UCSD-AML1 (cell line): ENCODE results near the gene MUC21.
"Not testable (repeated sequence)": the region's sequence is repeated elsewhere in the genome, so short reads cannot be mapped to it uniquely, and the experiment has no call there.

Source experiments
- DNase-seq: peaks from one replicate; lab custom pipeline; 2025; ENCODE audit not compliant: unreplicated experiment; lab: John Stamatoyannopoulos, UW

MUC21 gene

GRCh38 chr6:30966154-30966553 is 17.4 kb upstream of the MUC21 start:
- DNase-seq = no peak

- not testable (repeated sequence) for DNase-seq
Observed at GRCh38 chr6:30969171-30969570, 14.3 kb upstream of the MUC21 start.

- DNase-seq = no peak
Observed at GRCh38 chr6:30970946-30971345, 12.6 kb upstream of the MUC21 start.

- no peak for DNase-seq
Observed at GRCh38 chr6:30972816-30973215, 10.7 kb upstream of the MUC21 start.

GRCh38 chr6:30974490-30975252 is 8.8 kb upstream of the MUC21 start:
- DNase-seq = no peak

GRCh38 chr6:30979141-30979540 is 4.4 kb upstream of the MUC21 start:
- DNase-seq = no peak

GRCh38 chr6:30979690-30980089 is 3.8 kb upstream of the MUC21 start:
- DNase-seq = no peak

GRCh38 chr6:30981942-30982772 is 1.4 kb upstream of the MUC21 start:
- DNase-seq = no peak

- DNase-seq = no peak
Observed at GRCh38 chr6:30985490-30985889, 2.0 kb downstream of the MUC21 start.

- no peak for DNase-seq
Observed at GRCh38 chr6:30987304-30987703, 3.8 kb downstream of the MUC21 start.

- DNase-seq = no peak
Observed at GRCh38 chr6:30988209-30988825, 4.8 kb downstream of the MUC21 start.

GRCh38 chr6:30990422-30991086 is 7.0 kb downstream of the MUC21 start:
- DNase-seq = no peak

GRCh38 chr6:30991891-30992290 is 8.4 kb downstream of the MUC21 start:
- no peak for DNase-seq

GRCh38 chr6:30997301-30997700 is 13.8 kb downstream of the MUC21 start:
- DNase-seq = no peak

- DNase-seq = no peak
Observed at GRCh38 chr6:30998785-30999184, 15.3 kb downstream of the MUC21 start.

- not testable (repeated sequence) for DNase-seq
Observed at GRCh38 chr6:31000067-31000860, 16.7 kb downstream of the MUC21 start.

GRCh38 chr6:31001281-31001888 is 17.9 kb downstream of the MUC21 start:
- no peak for DNase-seq

- DNase-seq = no peak
Observed at GRCh38 chr6:31002471-31002870, 19.0 kb downstream of the MUC21 start.

- DNase-seq = no peak
Observed at GRCh38 chr6:31004794-31005193, 21.3 kb downstream of the MUC21 start.
